ENCODE results near the gene MAGI2.

Gene MAGI2

DNA sequence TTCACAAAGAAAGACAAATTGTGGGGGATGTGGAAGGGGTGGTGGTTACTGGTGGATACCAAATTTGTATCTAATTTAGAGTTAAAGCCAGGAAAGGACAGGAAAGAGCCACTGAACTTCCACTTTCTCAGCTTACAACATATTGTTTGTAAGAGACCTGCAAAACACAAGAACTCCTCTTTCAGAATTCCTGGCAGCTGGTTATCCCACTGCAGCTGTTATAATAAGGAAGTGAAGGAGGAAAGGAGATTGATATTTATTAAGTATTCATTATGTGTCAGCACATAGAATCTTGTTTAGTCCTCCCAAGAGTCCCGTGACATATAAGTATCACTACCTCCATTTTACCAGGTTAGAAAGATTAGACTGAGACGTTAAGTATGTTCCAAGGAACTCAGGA is 1173.2 kb downstream of the MAGI2 start:
- TF ChIP-seq SNAI2 (CRISPR knock-in tag; IDR thresholded peaks at IDR 0.05) (no peak), ZNF8 (CRISPR knock-in tag; IDR thresholded peaks at IDR 0.05) (no peak), TCF4 (CRISPR knock-in tag; IDR thresholded peaks at IDR 0.05; ENCODE audit: borderline replicate concordance) (no peak), BACH2 (CRISPR knock-in tag; IDR thresholded peaks at IDR 0.05; ENCODE audit: borderline replicate concordance) (no peak), CREB5 (CRISPR knock-in tag; IDR thresholded peaks at IDR 0.05; ENCODE audit: low read depth) (no peak), ZNF70 (CRISPR knock-in tag; IDR thresholded peaks at IDR 0.05) (no peak), ZFP30 (CRISPR knock-in tag; IDR thresholded peaks at IDR 0.05) (no peak)
- TF ChIP-seq, protein P1, sequence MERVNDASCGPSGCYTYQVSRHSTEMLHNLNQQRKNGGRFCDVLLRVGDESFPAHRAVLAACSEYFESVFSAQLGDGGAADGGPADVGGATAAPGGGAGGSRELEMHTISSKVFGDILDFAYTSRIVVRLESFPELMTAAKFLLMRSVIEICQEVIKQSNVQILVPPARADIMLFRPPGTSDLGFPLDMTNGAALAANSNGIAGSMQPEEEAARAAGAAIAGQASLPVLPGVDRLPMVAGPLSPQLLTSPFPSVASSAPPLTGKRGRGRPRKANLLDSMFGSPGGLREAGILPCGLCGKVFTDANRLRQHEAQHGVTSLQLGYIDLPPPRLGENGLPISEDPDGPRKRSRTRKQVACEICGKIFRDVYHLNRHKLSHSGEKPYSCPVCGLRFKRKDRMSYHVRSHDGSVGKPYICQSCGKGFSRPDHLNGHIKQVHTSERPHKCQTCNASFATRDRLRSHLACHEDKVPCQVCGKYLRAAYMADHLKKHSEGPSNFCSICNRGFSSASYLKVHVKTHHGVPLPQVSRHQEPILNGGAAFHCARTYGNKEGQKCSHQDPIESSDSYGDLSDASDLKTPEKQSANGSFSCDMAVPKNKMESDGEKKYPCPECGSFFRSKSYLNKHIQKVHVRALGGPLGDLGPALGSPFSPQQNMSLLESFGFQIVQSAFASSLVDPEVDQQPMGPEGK (CRISPR knock-in tag; IDR thresholded peaks at IDR 0.05; ENCODE audit: borderline replicate concordance), result no peak
- TF ChIP-seq, protein P2, sequence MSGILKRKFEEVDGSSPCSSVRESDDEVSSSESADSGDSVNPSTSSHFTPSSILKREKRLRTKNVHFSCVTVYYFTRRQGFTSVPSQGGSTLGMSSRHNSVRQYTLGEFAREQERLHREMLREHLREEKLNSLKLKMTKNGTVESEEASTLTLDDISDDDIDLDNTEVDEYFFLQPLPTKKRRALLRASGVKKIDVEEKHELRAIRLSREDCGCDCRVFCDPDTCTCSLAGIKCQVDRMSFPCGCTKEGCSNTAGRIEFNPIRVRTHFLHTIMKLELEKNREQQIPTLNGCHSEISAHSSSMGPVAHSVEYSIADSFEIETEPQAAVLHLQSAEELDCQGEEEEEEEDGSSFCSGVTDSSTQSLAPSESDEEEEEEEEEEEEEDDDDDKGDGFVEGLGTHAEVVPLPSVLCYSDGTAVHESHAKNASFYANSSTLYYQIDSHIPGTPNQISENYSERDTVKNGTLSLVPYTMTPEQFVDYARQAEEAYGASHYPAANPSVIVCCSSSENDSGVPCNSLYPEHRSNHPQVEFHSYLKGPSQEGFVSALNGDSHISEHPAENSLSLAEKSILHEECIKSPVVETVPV (CRISPR knock-in tag; IDR thresholded peaks at IDR 0.05), result no peak
- TF ChIP-seq, protein P3, sequence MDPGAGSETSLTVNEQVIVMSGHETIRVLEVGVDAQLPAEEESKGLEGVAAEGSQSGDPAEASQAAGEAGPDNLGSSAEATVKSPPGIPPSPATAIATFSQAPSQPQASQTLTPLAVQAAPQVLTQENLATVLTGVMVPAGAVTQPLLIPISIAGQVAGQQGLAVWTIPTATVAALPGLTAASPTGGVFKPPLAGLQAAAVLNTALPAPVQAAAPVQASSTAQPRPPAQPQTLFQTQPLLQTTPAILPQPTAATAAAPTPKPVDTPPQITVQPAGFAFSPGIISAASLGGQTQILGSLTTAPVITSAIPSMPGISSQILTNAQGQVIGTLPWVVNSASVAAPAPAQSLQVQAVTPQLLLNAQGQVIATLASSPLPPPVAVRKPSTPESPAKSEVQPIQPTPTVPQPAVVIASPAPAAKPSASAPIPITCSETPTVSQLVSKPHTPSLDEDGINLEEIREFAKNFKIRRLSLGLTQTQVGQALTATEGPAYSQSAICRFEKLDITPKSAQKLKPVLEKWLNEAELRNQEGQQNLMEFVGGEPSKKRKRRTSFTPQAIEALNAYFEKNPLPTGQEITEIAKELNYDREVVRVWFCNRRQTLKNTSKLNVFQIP (CRISPR knock-in tag; IDR thresholded peaks at IDR 0.05; ENCODE audit: borderline replicate concordance, low read depth), result no peak
- no peak for ATAC-seq

GRCh38 chr7:78279457-78279856 is 1174.0 kb downstream of the MAGI2 start:
- TF ChIP-seq ISL1 (CRISPR knock-in tag; IDR thresholded peaks at IDR 0.05), result no peak
- no peak for TF ChIP-seq ZFP3 (CRISPR knock-in tag; IDR thresholded peaks at IDR 0.05)
- TF ChIP-seq OSR1 (CRISPR knock-in tag; IDR thresholded peaks at IDR 0.05), result no peak
- TF ChIP-seq TCF4 (CRISPR knock-in tag; IDR thresholded peaks at IDR 0.05; ENCODE audit: borderline replicate concordance), result no peak
- TF ChIP-seq, protein P4, sequence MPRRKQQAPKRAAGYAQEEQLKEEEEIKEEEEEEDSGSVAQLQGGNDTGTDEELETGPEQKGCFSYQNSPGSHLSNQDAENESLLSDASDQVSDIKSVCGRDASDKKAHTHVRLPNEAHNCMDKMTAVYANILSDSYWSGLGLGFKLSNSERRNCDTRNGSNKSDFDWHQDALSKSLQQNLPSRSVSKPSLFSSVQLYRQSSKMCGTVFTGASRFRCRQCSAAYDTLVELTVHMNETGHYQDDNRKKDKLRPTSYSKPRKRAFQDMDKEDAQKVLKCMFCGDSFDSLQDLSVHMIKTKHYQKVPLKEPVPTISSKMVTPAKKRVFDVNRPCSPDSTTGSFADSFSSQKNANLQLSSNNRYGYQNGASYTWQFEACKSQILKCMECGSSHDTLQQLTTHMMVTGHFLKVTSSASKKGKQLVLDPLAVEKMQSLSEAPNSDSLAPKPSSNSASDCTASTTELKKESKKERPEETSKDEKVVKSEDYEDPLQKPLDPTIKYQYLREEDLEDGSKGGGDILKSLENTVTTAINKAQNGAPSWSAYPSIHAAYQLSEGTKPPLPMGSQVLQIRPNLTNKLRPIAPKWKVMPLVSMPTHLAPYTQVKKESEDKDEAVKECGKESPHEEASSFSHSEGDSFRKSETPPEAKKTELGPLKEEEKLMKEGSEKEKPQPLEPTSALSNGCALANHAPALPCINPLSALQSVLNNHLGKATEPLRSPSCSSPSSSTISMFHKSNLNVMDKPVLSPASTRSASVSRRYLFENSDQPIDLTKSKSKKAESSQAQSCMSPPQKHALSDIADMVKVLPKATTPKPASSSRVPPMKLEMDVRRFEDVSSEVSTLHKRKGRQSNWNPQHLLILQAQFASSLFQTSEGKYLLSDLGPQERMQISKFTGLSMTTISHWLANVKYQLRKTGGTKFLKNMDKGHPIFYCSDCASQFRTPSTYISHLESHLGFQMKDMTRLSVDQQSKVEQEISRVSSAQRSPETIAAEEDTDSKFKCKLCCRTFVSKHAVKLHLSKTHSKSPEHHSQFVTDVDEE (CRISPR knock-in tag; IDR thresholded peaks at IDR 0.05), result no peak
- TF ChIP-seq ZC3H10 (CRISPR knock-in tag; IDR thresholded peaks at IDR 0.05), result no peak
- TF ChIP-seq, protein P3 (CRISPR knock-in tag; IDR thresholded peaks at IDR 0.05; ENCODE audit: borderline replicate concordance, low read depth), result no peak
- TF ChIP-seq ZNF8 (CRISPR knock-in tag; IDR thresholded peaks at IDR 0.05), result no peak
- TF ChIP-seq, protein P2 (CRISPR knock-in tag; IDR thresholded peaks at IDR 0.05), result no peak
- peak; percentile 59 for ATAC-seq

DNA sequence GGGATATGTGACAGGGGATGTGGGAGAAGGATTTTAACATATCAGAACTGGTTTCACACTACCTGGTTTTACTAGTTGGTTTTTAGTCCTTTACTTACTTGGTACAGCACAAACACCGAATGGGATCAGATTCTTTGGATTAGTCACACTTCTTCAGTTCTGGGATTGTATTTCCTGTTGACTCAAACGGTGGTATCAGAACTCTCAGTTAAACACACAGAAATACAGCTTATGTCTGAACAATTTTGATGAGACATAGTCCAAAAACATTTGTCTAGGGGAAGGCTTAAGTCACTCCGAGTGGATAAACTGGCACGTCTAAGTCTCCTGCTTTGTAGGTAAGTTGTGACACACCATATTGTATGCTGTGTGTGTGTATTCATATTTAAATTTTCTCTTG is 1174.4 kb downstream of the MAGI2 start:
- ATAC-seq, result peak; percentile 97
- TF ChIP-seq, protein P2 (CRISPR knock-in tag; IDR thresholded peaks at IDR 0.05), result no peak
- no peak for TF ChIP-seq ARNTL (CRISPR knock-in tag; IDR thresholded peaks at IDR 0.05; ENCODE audit: borderline replicate concordance, low read depth)
- no peak for TF ChIP-seq ZNF565 (CRISPR knock-in tag; conservative IDR thresholded peaks at IDR 0.05; ENCODE audit: low read depth)
- TF ChIP-seq CSDC2 (CRISPR knock-in tag; IDR thresholded peaks at IDR 0.05), result no peak
- TF ChIP-seq TCF4 (CRISPR knock-in tag; IDR thresholded peaks at IDR 0.05; ENCODE audit: borderline replicate concordance), result no peak
- no peak for TF ChIP-seq TOX (CRISPR knock-in tag; IDR thresholded peaks at IDR 0.05; ENCODE audit: borderline replicate concordance)
- no peak for TF ChIP-seq ISL1 (CRISPR knock-in tag; IDR thresholded peaks at IDR 0.05)
- no peak for TF ChIP-seq ZC3H10 (CRISPR knock-in tag; IDR thresholded peaks at IDR 0.05)
- TF ChIP-seq RARB (CRISPR knock-in tag; IDR thresholded peaks at IDR 0.05), result no peak
- no peak for TF ChIP-seq PPARA (CRISPR knock-in tag; IDR thresholded peaks at IDR 0.05; ENCODE audit: borderline replicate concordance)
- TF ChIP-seq, protein P3 (CRISPR knock-in tag; IDR thresholded peaks at IDR 0.05; ENCODE audit: borderline replicate concordance, low read depth), result no peak
- no peak for TF ChIP-seq OSR1 (CRISPR knock-in tag; IDR thresholded peaks at IDR 0.05)

Measured in SK-N-SH treated with all-trans-retinoic acid at 6 μM for 48 hours (cell line).